SU-DHL-6 (cell line): ENCODE results near the gene ATRNL1.

Experiments
- CTCF ChIP-seq: fragments of 200-600 bp; sonication (generic); IDR thresholded peaks from one replicate; pipeline ENCODE4 v1.5.1; 2017; ENCODE audit warnings: antibody characterized with exemption, mild to moderate bottlenecking, low read length, moderate library complexity; ENCODE audit not compliant: insufficient read depth, poor library complexity, severe bottlenecking
- EZH2phosphoT487 ChIP-seq: fragments of 200-600 bp; sonication (generic), shearing (Covaris generic); conservative IDR thresholded peaks from 2 replicates; pipeline ENCODE4 v1.6.1; 2018; ENCODE audit warnings: mild to moderate bottlenecking, antibody characterized with exemption, low read length, moderate library complexity, mixed read lengths

GRCh38 chr10:115854740-115855435 is 761.7 kb downstream of the ATRNL1 start:
- no peak for TF ChIP-seq CTCF
- no peak for TF ChIP-seq EZH2phosphoT487
